AG09309 (cell line): Measurements from ENCODE around the gene ZNF641.

Experiments used
- DNase-seq: peaks from one replicate; pipeline ENCODE4 v3.0.0-alpha.2; 2010; ENCODE audit warnings: low read depth
- H3K4me3 ChIP-seq: 2 replicates; pipeline ENCODE4 v1.5.1; 2011; ENCODE audit warnings: mild to moderate bottlenecking, low read depth, low read length, moderate library complexity; ENCODE audit not compliant: control insufficient read depth
- CTCF ChIP-seq: IDR thresholded peaks from 2 replicates; pipeline ENCODE4 v1.5.1; 2011; ENCODE audit warnings: mild to moderate bottlenecking, low read depth, low read length, inconsistent platforms; ENCODE audit not compliant: insufficient read depth, control insufficient read depth; ENCODE audit errors: missing control alignments

ZNF641 gene

DNA sequence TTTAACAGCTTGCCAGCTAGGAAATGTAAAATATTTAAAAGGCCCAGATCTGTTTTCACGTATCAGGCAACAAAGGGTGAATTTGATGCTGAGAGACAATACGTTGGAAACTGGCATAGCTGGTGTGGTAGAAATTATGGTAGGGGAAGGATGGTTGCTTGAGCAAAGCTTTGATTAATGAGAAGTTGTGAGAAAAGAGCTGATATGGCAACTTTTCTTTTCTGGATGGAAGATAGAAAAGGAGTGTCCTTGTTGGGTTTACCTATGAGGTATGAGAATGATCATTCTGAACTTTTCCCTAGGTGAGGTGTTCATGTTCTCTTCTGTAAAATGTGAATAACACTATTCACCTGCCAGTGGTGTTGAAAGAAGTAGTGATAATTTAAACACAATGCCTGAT lies 34.2 kb downstream of the ZNF641 start:
- no peak for TF ChIP-seq CTCF
- no peak for DNase-seq
- no peak overlapping the region for H3K4me3 ChIP-seq

DNA sequence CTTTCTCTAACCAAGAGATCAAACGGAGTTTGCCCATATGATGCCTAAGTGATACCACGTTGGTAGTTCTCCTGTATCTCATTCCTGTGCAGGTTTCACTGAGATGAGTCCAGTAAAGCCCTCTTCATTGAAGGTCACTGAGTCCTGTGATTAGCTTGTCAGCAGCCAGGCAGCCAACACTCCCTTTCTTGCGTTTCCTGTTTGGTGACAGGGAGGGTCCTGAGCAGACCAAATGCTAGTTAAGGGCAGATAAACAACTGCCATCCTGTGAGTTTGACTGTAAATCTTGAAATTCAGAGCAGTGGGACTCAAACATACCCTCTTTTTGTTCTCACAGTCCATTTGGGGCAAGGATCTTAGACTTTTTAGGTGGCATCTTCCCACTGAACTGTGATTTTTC lies 39.4 kb downstream of the ZNF641 start:
- TF ChIP-seq CTCF, result no peak
- no peak overlapping the region for H3K4me3 ChIP-seq
- DNase-seq, result no peak

GRCh38 chr12:48307269-48307668 lies 43.5 kb downstream of the ZNF641 start:
- TF ChIP-seq CTCF, result no peak
- no peak for DNase-seq
- no peak overlapping the region for H3K4me3 ChIP-seq

- H3K4me3 ChIP-seq, result no peak overlapping the region
- TF ChIP-seq CTCF, result no peak
- no peak for DNase-seq
Measured at GRCh38 chr12:48305190-48305589, 45.5 kb downstream of the ZNF641 start.

GRCh38 chr12:48302161-48302911 lies 48.4 kb downstream of the ZNF641 start:
- DNase-seq, result no peak
- H3K4me3 ChIP-seq, result no peak overlapping the region
- no peak for TF ChIP-seq CTCF

- H3K4me3 ChIP-seq, result no peak overlapping the region
- DNase-seq, result no peak
- TF ChIP-seq CTCF, result no peak
Measured at GRCh38 chr12:48300774-48301173, 49.9 kb downstream of the ZNF641 start.
